ENCODE data around the gene CDK14. TPM values are rescaled to one million over a fixed set of nuclear protein-coding genes. Genes with fewer than 3 reads are reported as not detected.

The CDK14 gene
- total RNA-seq, 2 donors from 2014 or later = 1.9 to 4.9 TPM

- intact Hi-C loops (cut with DNase I) = no loop called here
- Histone ChIP-seq H3K36me3 (no peaks in the 10 kb centered on the region), H3K4me3 (no peak overlapping the region), H3K27me3 (no peaks in the 10 kb centered on the region), H3K27ac (no peak overlapping the region), H3K4me1 (peaks cover 4% of the 10 kb centered on the region), H3K9me3 (no peaks in the 10 kb centered on the region), H3K9ac (ENCODE audit: low read depth in 2 of 2, low read length in 2 of 2) (no peak overlapping the region)
- no peak for DNase-seq
- TF ChIP-seq CTCF (IDR thresholded peaks at IDR 0.05) = no peak
These were observed 350.8 kb downstream of the CDK14 start for GRCh38 chr7:90946730-90947501.

GRCh38 chr7:90948085-90948484, 352.0 kb downstream of the CDK14 start:
- Histone ChIP-seq H3K9ac (ENCODE audit: low read depth in 2 of 2, low read length in 2 of 2) (no peak overlapping the region), H3K9me3 (no peaks in the 10 kb centered on the region), H3K27me3 (no peaks in the 10 kb centered on the region), H3K27ac (no peak overlapping the region), H3K36me3 (no peaks in the 10 kb centered on the region), H3K4me3 (no peak overlapping the region), H3K4me1 (peaks cover 4% of the 10 kb centered on the region)
- intact Hi-C loops (cut with DNase I) = no loop called here
- no peak for TF ChIP-seq CTCF (IDR thresholded peaks at IDR 0.05)
- no peak for DNase-seq

- Histone ChIP-seq H3K36me3 (no peaks in the 10 kb centered on the region), H3K9ac (ENCODE audit: low read depth in 2 of 2, low read length in 2 of 2) (no peak overlapping the region), H3K27ac (no peak overlapping the region), H3K4me3 (no peak overlapping the region), H3K27me3 (no peaks in the 10 kb centered on the region), H3K9me3 (no peaks in the 10 kb centered on the region), H3K4me1 (no peaks in the 10 kb centered on the region)
- TF ChIP-seq CTCF (IDR thresholded peaks at IDR 0.05) = no peak
- no peak for DNase-seq
- intact Hi-C loops (cut with DNase I) = no loop called here
These were observed 355.1 kb downstream of the CDK14 start for GRCh38 chr7:90951229-90951628.

- Histone ChIP-seq H3K36me3 (no peaks in the 10 kb centered on the region), H3K4me1 (no peaks in the 10 kb centered on the region), H3K4me3 (no peak overlapping the region), H3K27ac (no peak overlapping the region), H3K9me3 (no peaks in the 10 kb centered on the region), H3K27me3 (no peaks in the 10 kb centered on the region), H3K9ac (ENCODE audit: low read depth in 2 of 2, low read length in 2 of 2) (no peak overlapping the region)
- intact Hi-C loops (cut with DNase I) = no loop called here
- no peak for DNase-seq
- TF ChIP-seq CTCF (IDR thresholded peaks at IDR 0.05) = no peak
These were observed 356.1 kb downstream of the CDK14 start for GRCh38 chr7:90951986-90952954.

GRCh38 chr7:90955641-90956207, 359.6 kb downstream of the CDK14 start:
- no peak overlapping the region for H3K9ac ChIP-seq (ENCODE audit: low read depth in 2 of 2, low read length in 2 of 2)
- intact Hi-C loops (cut with DNase I) = no loop called here
- H3K27me3 ChIP-seq = no peaks in the 10 kb centered on the region
- H3K4me1 ChIP-seq = no peaks in the 10 kb centered on the region
- H3K27ac ChIP-seq = no peak overlapping the region
- TF ChIP-seq CTCF (IDR thresholded peaks at IDR 0.05) = no peak
- DNase-seq = no peak
- H3K9me3 ChIP-seq = no peaks in the 10 kb centered on the region
- H3K4me3 ChIP-seq = no peak overlapping the region
- H3K36me3 ChIP-seq = no peaks in the 10 kb centered on the region

Data from colonic mucosa (tissue), 4 donors.